GM12891 (cell line): ENCODE data around the gene CDC42BPG.

ENCODE experiments used
- PAX5 ChIP-seq: IDR thresholded peaks from 2 replicates; pipeline ENCODE4 v1.6.1; 2011; ENCODE audit warnings: low read length, moderate library complexity, mild to moderate bottlenecking; ENCODE audit not compliant: insufficient read depth, severe bottlenecking
- POLR2A ChIP-seq: IDR thresholded peaks from 2 replicates; pipeline ENCODE4 v1.6.1; 2011; ENCODE audit warnings: low read depth, low read length, control low read depth
- POU2F2 ChIP-seq: IDR thresholded peaks from 2 replicates; pipeline ENCODE4 v1.6.1; 2011; ENCODE audit warnings: low read depth, mild to moderate bottlenecking, control low read depth, low read length, moderate library complexity
- TAF1 ChIP-seq: IDR thresholded peaks from 2 replicates; pipeline ENCODE4 v1.6.1; 2011; ENCODE audit warnings: low read depth, low read length, control low read depth

DNA sequence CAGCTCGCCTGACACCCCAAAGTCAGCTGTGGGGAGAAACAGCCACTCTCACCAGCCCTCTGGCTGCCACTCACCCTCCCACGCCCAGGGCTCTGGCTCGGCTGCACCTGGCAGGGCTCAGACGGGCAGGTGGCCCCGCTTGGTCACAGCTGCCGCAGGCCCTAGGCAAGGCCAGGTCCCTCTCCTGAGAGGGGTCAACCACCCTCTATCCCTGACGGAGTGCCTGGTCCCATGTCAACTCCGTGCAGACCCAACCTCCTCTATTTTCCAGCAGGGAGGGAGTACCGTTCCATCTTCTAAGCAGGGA lies 43.3 kb downstream of the CDC42BPG start:
- TF ChIP-seq POU2F2 (no peak), POLR2A (no peak), PAX5 (no peak), TAF1 (no peak)
